HCT116 (cell line): ENCODE results near the gene COG5. TPM values are rescaled to one million over a fixed set of nuclear protein-coding genes. Genes with fewer than 3 reads are reported as not detected.

Experiments used
- ATAC-seq: fragments of 200-7000 bp; cut with Tn5 transposase; 2 replicates; pipeline ENCODE4 v1.9.1; 2020; ENCODE audit warnings: mild to moderate bottlenecking, moderate library complexity
- BruUV-seq: library from RNA; stranded (reverse); fragments of 400-500 nt; replicated peaks from 2 replicates; lab custom pipeline; 2021; lab: Mats Ljungman, UMichigan
- CTCF ChIA-PET: fragments of 300-600 bp; sonication (Branson Sonifier 250); formaldehyde crosslinking; loops from one replicate; lab custom pipeline; 2021; ENCODE audit warnings: antibody characterized with exemption; lab: Charles Lee
- POLR2A ChIA-PET: fragments of 300-600, 350-600 bp; sonication (Branson Sonifier 250); formaldehyde crosslinking; loops from one replicate; lab custom pipeline; 2021; ENCODE audit warnings: antibody characterized with exemption; lab: Charles Lee
- RAD21 ChIA-PET, 2 experiments: fragments of 300-600 bp; sonication (Branson Sonifier 250); formaldehyde crosslinking; loops; one replicate each; lab custom pipeline; 2023; ENCODE audit warnings: low total read pairs in 2 of 2; ENCODE audit not compliant: uncharacterized antibody in 2 of 2, unreplicated experiment in 2 of 2, low non-redundant PET in 1 of 2; lab: Charles Lee
- DNase-seq: peaks from one replicate; pipeline ENCODE4 v3.0.0-alpha.2; 2010; ENCODE audit warnings: low read depth, low spot score
- H2AFZ ChIP-seq: fragments of 200-600 bp; shearing (Covaris generic), sonication (generic); 2 replicates; pipeline ENCODE4 v1.6.1; 2017; ENCODE audit warnings: low read depth, mixed run types, mixed read lengths, antibody characterized with exemption, low read length; ENCODE audit not compliant: poor library complexity, severe bottlenecking
- H3K27ac ChIP-seq: 2 replicates; pipeline ENCODE4 v1.5.1; 2012; ENCODE audit warnings: low read depth, low read length
- H3K27me3 ChIP-seq: fragments of 200-600 bp; sonication (generic); 2 replicates; pipeline ENCODE4 v1.6.1; 2016; ENCODE audit warnings: mixed run types, low read length, mixed read lengths; ENCODE audit not compliant: insufficient read depth
- H3K36me3 ChIP-seq, 2 experiments: fragments of 200-500 bp in 1 of 2; fragments of 200-600 bp in 1 of 2; sonication (Bioruptor generic) in 1 of 2; sonication (generic) in 1 of 2; 2 replicates each; pipeline versions ENCODE4 v1.5.1 to v1.6.1; 2014 to 2016; ENCODE audit warnings: low read length in 2 of 2, inconsistent platforms in 1 of 2, mixed read lengths in 1 of 2, mixed run types in 1 of 2; ENCODE audit not compliant: insufficient read depth in 2 of 2, control insufficient read depth in 1 of 2
- H3K4me1 ChIP-seq, 2 experiments: fragments of 200-600 bp in 1 of 2; sonication (generic) in 1 of 2; 2 replicates each; pipeline versions ENCODE4 v1.5.1 to v1.6.1; 2012 to 2017; ENCODE audit warnings: low read length in 2 of 2, inconsistent platforms in 1 of 2, mild to moderate bottlenecking in 1 of 2, mixed read lengths in 1 of 2, mixed run types in 1 of 2, moderate library complexity in 1 of 2; ENCODE audit not compliant: insufficient read depth in 2 of 2, control insufficient read depth in 1 of 2
- H3K4me2 ChIP-seq: fragments of 200-600 bp; sonication (generic); 2 replicates; pipeline ENCODE4 v1.6.1; 2017; ENCODE audit warnings: mixed run types, low read length, mixed read lengths
- H3K4me3 ChIP-seq, 2 experiments: fragments of 200-600 bp in 1 of 2; sonication (generic) in 1 of 2; replicated peaks in 1 of 2; 2 replicates each; pipeline ENCODE4 v1.5.1; 2011 to 2016; ENCODE audit warnings: low read length in 2 of 2, control low read depth in 1 of 2, low read depth in 1 of 2, mild to moderate bottlenecking in 1 of 2, mixed read lengths in 1 of 2, mixed run types in 1 of 2
- H3K79me2 ChIP-seq: fragments of 200-600 bp; sonication (generic); 2 replicates; pipeline ENCODE4 v1.6.1; 2017; ENCODE audit warnings: mild to moderate bottlenecking, mixed run types, low read length, moderate library complexity, mixed read lengths; ENCODE audit not compliant: insufficient read depth
- H3K9ac ChIP-seq: fragments of 200-600 bp; sonication (generic); 2 replicates; pipeline ENCODE4 v1.6.1; 2016; ENCODE audit warnings: low read length, mixed read lengths
- H3K9me2 ChIP-seq: fragments of 200-600 bp; sonication (generic), shearing (Covaris generic); 2 replicates; pipeline ENCODE4 v1.6.1; 2017; ENCODE audit warnings: mixed run types, mild to moderate bottlenecking, moderate library complexity; ENCODE audit not compliant: insufficient read depth
- H3K9me3 ChIP-seq, 2 experiments: fragments of 200-500 bp in 1 of 2; fragments of 200-600 bp in 1 of 2; sonication (Bioruptor generic) in 1 of 2; sonication (generic) in 1 of 2; 2 replicates each; pipeline ENCODE4 v1.6.1; 2014 to 2017; ENCODE audit warnings: low read length in 2 of 2, mixed read lengths in 2 of 2, inconsistent platforms in 1 of 2, low read depth in 1 of 2, mild to moderate bottlenecking in 1 of 2, mixed run types in 1 of 2, moderate library complexity in 1 of 2; ENCODE audit not compliant: control insufficient read depth in 1 of 2, insufficient read depth in 1 of 2
- H4K20me1 ChIP-seq: fragments of 200-600 bp; sonication (generic), shearing (Covaris generic); 2 replicates; pipeline ENCODE4 v1.6.1; 2017; ENCODE audit warnings: mixed run types, mild to moderate bottlenecking, moderate library complexity; ENCODE audit not compliant: insufficient read depth
- CBX3 ChIP-seq: IDR thresholded peaks from 2 replicates; pipeline ENCODE4 v1.6.1; 2012; ENCODE audit warnings: low read depth
- EGR1 ChIP-seq: IDR thresholded peaks from 2 replicates; pipeline ENCODE4 v1.6.1; 2012; ENCODE audit warnings: low read depth
- ELF1 ChIP-seq: IDR thresholded peaks from 2 replicates; pipeline ENCODE4 v1.6.1; 2012; ENCODE audit warnings: low read depth, borderline replicate concordance
- FOSL1 ChIP-seq: IDR thresholded peaks from 2 replicates; pipeline ENCODE4 v1.6.1; 2012; ENCODE audit warnings: low read depth
- RAD21 ChIP-seq: IDR thresholded peaks from 2 replicates; pipeline ENCODE4 v1.6.1; 2012; ENCODE audit warnings: low read depth, mild to moderate bottlenecking
- SP1 ChIP-seq: IDR thresholded peaks from 2 replicates; pipeline ENCODE4 v1.6.1; 2012; ENCODE audit warnings: low read depth
- SRF ChIP-seq: IDR thresholded peaks from 2 replicates; pipeline ENCODE4 v1.6.1; 2012; ENCODE audit warnings: low read depth
- TCF7L2 ChIP-seq: IDR thresholded peaks from 2 replicates; pipeline ENCODE4 v1.7.0; 2011; ENCODE audit warnings: borderline replicate concordance, inconsistent platforms; ENCODE audit not compliant: insufficient read depth, insufficient read length; ENCODE audit errors: extremely low read depth
- ZFX ChIP-seq: fragments of 450-650 bp; IDR thresholded peaks from 2 replicates; pipeline ENCODE4 v1.6.1; 2017
- intact Hi-C: fragments of 100-400 bp; cut with micrococcal nuclease; formaldehyde crosslinking; loops from 2 replicates; pipeline ENCODE4 v1.10.0; 2022
- total RNA-seq: library from RNA; stranded (reverse); gene quantifications from one replicate; pipeline ENCODE4 v1.2.1, GENCODE V29; 2021; ENCODE audit not compliant: unreplicated experiment
- TF ChIP-seq, protein P1 (sequence below), 3 experiments: fragments of 200-600 bp in 1 of 3; sonication (generic) in 1 of 3; IDR thresholded peaks in 2 of 3; conservative IDR thresholded peaks in 1 of 3; 2 replicates each; pipeline ENCODE4 v1.5.1; 2012 to 2017; ENCODE audit warnings: low read depth in 2 of 3, low read length in 2 of 3, antibody characterized with exemption in 1 of 3, borderline replicate concordance in 1 of 3, control low read depth in 1 of 3, mild to moderate bottlenecking in 1 of 3, mixed read lengths in 1 of 3, mixed run types in 1 of 3, moderate library complexity in 1 of 3; ENCODE audit not compliant: insufficient read depth in 1 of 3
- TF ChIP-seq, protein P2 (sequence below): IDR thresholded peaks from 2 replicates; pipeline ENCODE4 v1.6.1; 2011; ENCODE audit warnings: mild to moderate bottlenecking, low read length, moderate library complexity; ENCODE audit not compliant: insufficient replicate concordance; ENCODE audit errors: extremely low read depth
- TF ChIP-seq, protein P3 (sequence below): IDR thresholded peaks from 2 replicates; pipeline ENCODE4 v1.6.1; 2012

The COG5 gene
- total RNA-seq, 1 experiment from 2014 or later, result 30.7 TPM

DNA sequence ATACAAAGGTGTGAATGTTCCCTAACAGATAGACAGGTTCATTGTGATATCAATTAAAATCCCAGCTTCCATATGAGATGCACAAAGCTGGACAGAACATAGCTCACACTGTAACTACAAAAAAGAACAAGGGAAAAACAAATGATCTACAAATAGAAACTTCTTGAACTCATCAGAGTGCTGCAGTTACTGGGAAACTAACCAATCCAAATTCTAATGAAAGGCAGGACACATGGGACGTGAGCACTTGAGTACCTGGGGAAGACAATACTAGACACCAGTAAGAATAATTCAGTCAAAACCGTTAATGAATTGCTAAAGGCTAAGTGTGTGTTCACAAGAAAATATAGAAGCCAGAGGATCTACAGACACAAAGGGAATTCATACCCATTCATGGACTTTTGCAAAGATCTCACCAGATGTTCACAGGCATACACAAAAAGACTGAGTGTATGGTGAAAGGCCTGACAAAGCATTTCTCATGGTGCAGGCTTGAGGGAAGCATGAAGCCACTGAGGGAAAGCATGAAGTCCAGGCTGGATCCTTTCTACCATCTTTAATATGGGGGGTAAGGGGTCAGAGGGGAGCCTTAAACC lies 101.7 kb downstream of the COG5 start:
- DNase-seq (no peak), ATAC-seq (no peak)
- Histone ChIP-seq H3K4me1 (no peaks in the 10 kb centered on the region), H2AFZ (no peak overlapping the region), H3K9ac (no peak overlapping the region), H3K4me3 (no peak overlapping the region)
- POLR2A ChIA-PET, result no interaction called here
- no TSS peak for BruUV-seq
- no peak for TF ChIP-seq RAD21
- TF ChIP-seq, protein P1, sequence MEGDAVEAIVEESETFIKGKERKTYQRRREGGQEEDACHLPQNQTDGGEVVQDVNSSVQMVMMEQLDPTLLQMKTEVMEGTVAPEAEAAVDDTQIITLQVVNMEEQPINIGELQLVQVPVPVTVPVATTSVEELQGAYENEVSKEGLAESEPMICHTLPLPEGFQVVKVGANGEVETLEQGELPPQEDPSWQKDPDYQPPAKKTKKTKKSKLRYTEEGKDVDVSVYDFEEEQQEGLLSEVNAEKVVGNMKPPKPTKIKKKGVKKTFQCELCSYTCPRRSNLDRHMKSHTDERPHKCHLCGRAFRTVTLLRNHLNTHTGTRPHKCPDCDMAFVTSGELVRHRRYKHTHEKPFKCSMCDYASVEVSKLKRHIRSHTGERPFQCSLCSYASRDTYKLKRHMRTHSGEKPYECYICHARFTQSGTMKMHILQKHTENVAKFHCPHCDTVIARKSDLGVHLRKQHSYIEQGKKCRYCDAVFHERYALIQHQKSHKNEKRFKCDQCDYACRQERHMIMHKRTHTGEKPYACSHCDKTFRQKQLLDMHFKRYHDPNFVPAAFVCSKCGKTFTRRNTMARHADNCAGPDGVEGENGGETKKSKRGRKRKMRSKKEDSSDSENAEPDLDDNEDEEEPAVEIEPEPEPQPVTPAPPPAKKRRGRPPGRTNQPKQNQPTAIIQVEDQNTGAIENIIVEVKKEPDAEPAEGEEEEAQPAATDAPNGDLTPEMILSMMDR (IDR thresholded peaks at IDR 0.05 in 2 of 3, conservative IDR thresholded peaks at IDR 0.05 in 1 of 3; ENCODE audit: borderline replicate concordance in 1 of 3, insufficient read depth in 1 of 3, low read depth in 2 of 3, low read length in 2 of 3), result no peak
- TF ChIP-seq, all 23 proteins: peak for 0
- Histone ChIP-seq H3K9me2 (no peaks in the 10 kb centered on the region), H3K27me3 (no peaks in the 10 kb centered on the region), H3K79me2 (no peaks in the 10 kb centered on the region), H3K27ac (no peak overlapping the region), H3K36me3 (no peaks in the 10 kb centered on the region), H4K20me1 (no peaks in the 10 kb centered on the region), H3K4me2 (no peak overlapping the region), H3K9me3 (no peaks in the 10 kb centered on the region)
- ChIA-PET CTCF (interaction anchor here (0.8 kb wide), 1 partner anchor 515 kb away, joined by 3 read pairs; no protein-coding TSS in a partner anchor), RAD21 (interaction anchor here in 1 of 2 experiments (0.8 kb wide), 1 partner anchor 39 kb away, joined by 3 read pairs; no protein-coding TSS in a partner anchor)
- intact Hi-C loops, result no loop called here

DNA sequence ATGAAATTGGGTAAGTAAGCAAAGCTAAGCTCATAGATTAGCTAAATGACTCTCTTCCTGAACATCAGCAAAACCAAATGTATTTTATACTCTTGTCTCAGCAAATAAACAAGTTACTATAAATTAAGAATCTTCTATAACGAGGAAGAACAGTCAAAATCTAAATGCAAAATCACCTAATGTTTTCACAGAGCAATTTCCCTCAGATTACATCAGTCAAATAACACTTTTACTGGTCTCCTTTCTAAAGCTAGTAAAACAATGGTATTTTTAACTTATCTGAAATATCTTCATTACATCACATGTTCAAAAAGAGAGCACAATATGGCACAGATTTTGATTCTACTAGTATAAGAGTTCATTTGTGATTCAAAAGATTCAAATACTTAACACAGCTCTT lies 110.3 kb downstream of the COG5 start:
- Histone ChIP-seq H3K9me3 (no peaks in the 10 kb centered on the region), H3K4me2 (no peak overlapping the region), H4K20me1 (no peaks in the 10 kb centered on the region; the same call in 1 of the 2 replicates), H3K27me3 (no peaks in the 10 kb centered on the region), H3K9ac (no peak overlapping the region), H3K79me2 (no peaks in the 10 kb centered on the region), H3K9me2 (0 out of 2 replicates have a peak, but pooled peaks cover 3% of the 10 kb centered on the region), H3K4me1 (no peaks in the 10 kb centered on the region), H2AFZ (no peak overlapping the region), H3K36me3 (no peaks in the 10 kb centered on the region), H3K27ac (no peak overlapping the region), H3K4me3 (no peak overlapping the region)
- ChIA-PET RAD21 (no interaction called here), CTCF (no interaction called here), POLR2A (no interaction called here)
- no TSS peak for BruUV-seq
- DNase-seq (no peak), ATAC-seq (no peak)
- intact Hi-C loops, result no loop called here
- TF ChIP-seq ELF1 (no peak), SP1 (no peak), EGR1 (no peak), FOSL1 (no peak), TCF7L2 (no peak), CBX3 (no peak), SRF (no peak), ZFX (no peak)
- TF ChIP-seq, protein P2, sequence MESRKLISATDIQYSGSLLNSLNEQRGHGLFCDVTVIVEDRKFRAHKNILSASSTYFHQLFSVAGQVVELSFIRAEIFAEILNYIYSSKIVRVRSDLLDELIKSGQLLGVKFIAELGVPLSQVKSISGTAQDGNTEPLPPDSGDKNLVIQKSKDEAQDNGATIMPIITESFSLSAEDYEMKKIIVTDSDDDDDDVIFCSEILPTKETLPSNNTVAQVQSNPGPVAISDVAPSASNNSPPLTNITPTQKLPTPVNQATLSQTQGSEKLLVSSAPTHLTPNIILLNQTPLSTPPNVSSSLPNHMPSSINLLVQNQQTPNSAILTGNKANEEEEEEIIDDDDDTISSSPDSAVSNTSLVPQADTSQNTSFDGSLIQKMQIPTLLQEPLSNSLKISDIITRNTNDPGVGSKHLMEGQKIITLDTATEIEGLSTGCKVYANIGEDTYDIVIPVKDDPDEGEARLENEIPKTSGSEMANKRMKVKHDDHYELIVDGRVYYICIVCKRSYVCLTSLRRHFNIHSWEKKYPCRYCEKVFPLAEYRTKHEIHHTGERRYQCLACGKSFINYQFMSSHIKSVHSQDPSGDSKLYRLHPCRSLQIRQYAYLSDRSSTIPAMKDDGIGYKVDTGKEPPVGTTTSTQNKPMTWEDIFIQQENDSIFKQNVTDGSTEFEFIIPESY, result no peak
- TF ChIP-seq, protein P3, sequence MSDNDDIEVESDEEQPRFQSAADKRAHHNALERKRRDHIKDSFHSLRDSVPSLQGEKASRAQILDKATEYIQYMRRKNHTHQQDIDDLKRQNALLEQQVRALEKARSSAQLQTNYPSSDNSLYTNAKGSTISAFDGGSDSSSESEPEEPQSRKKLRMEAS, result no peak
- TF ChIP-seq, protein P1 (IDR thresholded peaks at IDR 0.05 in 2 of 3, conservative IDR thresholded peaks at IDR 0.05 in 1 of 3; ENCODE audit: borderline replicate concordance in 1 of 3, insufficient read depth in 1 of 3, low read depth in 2 of 3, low read length in 2 of 3), result no peak
